Lower lobe of right lung (tissue), 2 donors: ENCODE results near the gene TBATA. TPM values are rescaled to one million over a fixed set of nuclear protein-coding genes. Genes with fewer than 3 reads are reported as not detected.
"Not testable (repeated sequence)": the region's sequence is repeated elsewhere in the genome, so short reads cannot be mapped to it uniquely, and the experiment has no call there.

Experiments used
- ATAC-seq, 2 donors: fragments of 200-7000 bp; cut with Tn5 transposase; one replicate each; pipeline ENCODE4 v1.9.1; 2020 to 2022; ENCODE audit warnings: mild to moderate bottlenecking in 2 of 2, moderate library complexity in 2 of 2
- DNase-seq: peaks from one replicate; pipeline ENCODE4 v3.0.0-alpha.2; 2020
- H3K27ac ChIP-seq: fragments of 200-600 bp; one replicate; pipeline ENCODE4 v1.8.0; 2022
- H3K27me3 ChIP-seq: fragments of 200-600 bp; one replicate; pipeline ENCODE4 v1.8.0; 2022; ENCODE audit warnings: low read depth
- H3K36me3 ChIP-seq: fragments of 200-600 bp; one replicate; pipeline ENCODE4 v1.8.0; 2022; ENCODE audit warnings: mild to moderate bottlenecking
- H3K4me1 ChIP-seq: fragments of 200-600 bp; one replicate; pipeline ENCODE4 v1.8.0; 2022
- H3K4me3 ChIP-seq: fragments of 200-600 bp; one replicate; pipeline ENCODE4 v1.8.0; 2022; ENCODE audit warnings: mild to moderate bottlenecking
- H3K9me3 ChIP-seq: fragments of 200-600 bp; one replicate; pipeline ENCODE4 v1.8.0; 2022
- intact Hi-C: fragments of 100-400 bp; cut with DNase I; formaldehyde crosslinking; loops from one replicate; pipeline ENCODE4 v1.11.0; 2022
- total RNA-seq: library from RNA; stranded (reverse); fragmentation: NEBNext Ultra II Directional; extraction: Animal tissue kit (Norgen Biotek cat#: 25700); gene quantifications from one replicate; pipeline ENCODE4 v1.2.1, GENCODE V29; 2021
- TF ChIP-seq, protein P1 (sequence below): fragments of 200-600 bp; IDR thresholded peaks from one replicate; pipeline ENCODE4 v1.8.0; 2022; ENCODE audit warnings: antibody characterized with exemption, mild to moderate bottlenecking
- donor health status: DM: no; HTN: yes; CAD: no; lungs with severe emphysema.

The TBATA gene
- total RNA-seq, 1 donor from 2014 or later, result not detected

DNA sequence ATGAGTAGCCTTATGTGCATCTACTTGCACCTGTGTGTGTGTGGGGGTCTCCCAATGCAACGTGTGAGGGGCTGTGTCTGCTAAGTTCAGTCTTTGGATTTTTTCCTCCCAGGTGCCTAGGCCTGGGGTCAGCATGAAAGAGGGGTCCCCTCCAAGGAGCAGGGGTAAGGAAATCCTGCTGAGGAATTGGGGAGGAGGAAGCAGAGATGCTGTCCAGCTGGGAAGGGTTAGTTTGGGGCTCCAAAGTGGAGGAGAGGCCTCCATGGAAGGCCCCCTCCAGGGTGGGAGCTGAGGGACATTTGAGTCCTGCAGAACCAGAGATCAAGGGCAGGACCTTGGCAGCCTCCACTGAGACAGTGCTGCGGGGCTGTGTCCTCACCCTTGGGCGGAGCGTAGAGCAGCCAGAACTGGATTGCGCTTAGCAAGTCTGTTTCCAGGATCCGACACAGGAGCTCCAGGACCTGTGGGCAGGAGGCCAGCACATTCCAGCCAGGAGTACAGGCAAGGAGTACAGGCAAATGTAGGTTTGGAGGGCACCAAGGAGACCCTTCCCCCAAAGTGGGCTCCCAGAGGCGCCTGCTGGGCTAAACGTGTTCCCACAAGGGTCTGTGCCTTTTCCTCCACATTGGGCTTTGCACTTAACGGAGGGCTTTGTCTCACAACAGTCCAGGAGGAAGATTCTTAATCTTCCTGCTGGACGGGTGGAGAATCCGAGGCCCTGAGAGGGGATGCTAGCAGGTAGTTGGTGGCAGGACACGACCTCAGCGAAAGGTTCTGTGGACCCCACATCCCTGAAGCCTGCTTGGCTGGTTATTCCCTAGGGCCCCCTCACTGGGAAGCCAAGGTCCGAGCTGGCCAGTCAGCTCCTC is 10.1 kb downstream of the TBATA start:
- Histone ChIP-seq H3K4me3 (no peak overlapping the region), H3K36me3 (no peaks in the 10 kb centered on the region), H3K27ac (no peak overlapping the region), H3K9me3 (no peaks in the 10 kb centered on the region), H3K4me1 (no peaks in the 10 kb centered on the region), H3K27me3 (no peaks in the 10 kb centered on the region)
- TF ChIP-seq, protein P1, sequence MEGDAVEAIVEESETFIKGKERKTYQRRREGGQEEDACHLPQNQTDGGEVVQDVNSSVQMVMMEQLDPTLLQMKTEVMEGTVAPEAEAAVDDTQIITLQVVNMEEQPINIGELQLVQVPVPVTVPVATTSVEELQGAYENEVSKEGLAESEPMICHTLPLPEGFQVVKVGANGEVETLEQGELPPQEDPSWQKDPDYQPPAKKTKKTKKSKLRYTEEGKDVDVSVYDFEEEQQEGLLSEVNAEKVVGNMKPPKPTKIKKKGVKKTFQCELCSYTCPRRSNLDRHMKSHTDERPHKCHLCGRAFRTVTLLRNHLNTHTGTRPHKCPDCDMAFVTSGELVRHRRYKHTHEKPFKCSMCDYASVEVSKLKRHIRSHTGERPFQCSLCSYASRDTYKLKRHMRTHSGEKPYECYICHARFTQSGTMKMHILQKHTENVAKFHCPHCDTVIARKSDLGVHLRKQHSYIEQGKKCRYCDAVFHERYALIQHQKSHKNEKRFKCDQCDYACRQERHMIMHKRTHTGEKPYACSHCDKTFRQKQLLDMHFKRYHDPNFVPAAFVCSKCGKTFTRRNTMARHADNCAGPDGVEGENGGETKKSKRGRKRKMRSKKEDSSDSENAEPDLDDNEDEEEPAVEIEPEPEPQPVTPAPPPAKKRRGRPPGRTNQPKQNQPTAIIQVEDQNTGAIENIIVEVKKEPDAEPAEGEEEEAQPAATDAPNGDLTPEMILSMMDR, result no peak
- DNase-seq (peak; percentile 49), ATAC-seq (peak in 1 of 2 donors; percentile 18)
- intact Hi-C loops, result no loop called here

DNA sequence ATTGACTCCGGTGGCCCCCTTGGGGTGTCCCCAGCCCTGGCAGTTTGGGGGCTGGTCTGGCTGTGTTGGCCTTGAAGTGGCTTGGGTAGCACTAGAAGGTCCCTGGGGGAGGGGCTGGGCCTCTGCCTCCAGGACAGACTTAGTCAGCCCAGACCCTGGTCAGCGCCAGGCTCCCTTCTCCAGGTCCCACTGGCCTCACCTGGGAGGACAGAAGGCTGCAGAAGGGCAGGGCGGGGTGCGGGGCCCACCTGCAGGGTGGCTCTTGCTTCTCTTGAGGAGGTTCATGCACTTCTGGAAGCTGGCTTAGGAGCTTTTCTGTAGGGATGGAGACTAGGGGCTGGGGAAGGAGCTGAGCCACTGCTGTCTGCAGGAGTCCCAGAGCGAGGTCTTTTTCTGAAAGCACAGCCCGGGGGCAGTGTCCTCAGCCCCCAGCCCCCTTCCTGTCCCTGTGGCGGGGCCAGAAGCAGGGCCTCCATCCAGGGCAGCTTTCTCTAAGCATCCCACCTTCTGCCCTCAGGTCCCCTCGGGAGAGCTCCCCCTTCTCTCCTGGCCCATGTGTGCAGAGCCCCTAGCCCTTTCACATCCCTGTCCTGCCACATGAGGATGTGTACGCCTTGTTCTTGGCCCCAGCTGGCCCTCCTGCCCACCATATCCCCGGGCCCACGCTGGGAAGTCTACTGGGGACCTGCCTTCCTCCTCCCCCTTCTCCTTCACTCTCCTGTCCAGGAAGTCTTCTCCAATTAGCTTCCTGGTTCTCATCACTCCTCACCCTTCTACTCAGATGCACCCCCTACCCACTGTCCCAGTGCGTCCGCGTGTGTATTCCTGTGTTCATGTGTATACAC is 11.0 kb downstream of the TBATA start:
- Histone ChIP-seq H3K4me3 (no peak overlapping the region), H3K9me3 (no peaks in the 10 kb centered on the region), H3K27me3 (no peaks in the 10 kb centered on the region), H3K4me1 (no peaks in the 10 kb centered on the region), H3K36me3 (no peaks in the 10 kb centered on the region), H3K27ac (no peak overlapping the region)
- ATAC-seq, result no peak
- TF ChIP-seq, protein P1, result no peak
- intact Hi-C loops, result no loop called here
- DNase-seq, result no peak

DNA sequence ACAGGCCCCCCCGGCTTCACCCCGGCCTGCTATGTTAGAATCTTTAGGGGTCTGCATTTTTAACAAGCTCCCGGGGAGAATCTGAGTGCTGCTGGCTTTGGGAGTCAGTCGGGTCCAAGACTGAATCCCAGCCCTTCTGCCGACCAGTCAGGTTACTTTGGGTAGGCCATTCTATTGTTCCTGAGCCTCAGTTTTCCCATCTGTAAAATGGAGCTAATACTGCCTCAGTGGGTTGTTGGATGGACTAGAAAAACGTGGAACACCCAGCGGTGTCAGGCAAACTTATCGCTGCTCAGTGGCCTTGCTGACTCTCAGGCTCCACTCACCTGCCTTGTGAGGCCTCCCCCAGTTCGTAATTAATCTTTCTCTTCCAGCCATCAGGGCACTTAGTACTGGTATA is 11.7 kb downstream of the TBATA start:
- no peaks in the 10 kb centered on the region for H3K9me3 ChIP-seq
- no peaks in the 10 kb centered on the region for H3K27me3 ChIP-seq
- H3K27ac ChIP-seq, result no peak overlapping the region
- no peak for ATAC-seq
- DNase-seq, result no peak
- H3K4me3 ChIP-seq, result no peak overlapping the region
- TF ChIP-seq, protein P1, result no peak
- no peaks in the 10 kb centered on the region for H3K4me1 ChIP-seq
- intact Hi-C loops, result no loop called here
- H3K36me3 ChIP-seq, result no peaks in the 10 kb centered on the region

DNA sequence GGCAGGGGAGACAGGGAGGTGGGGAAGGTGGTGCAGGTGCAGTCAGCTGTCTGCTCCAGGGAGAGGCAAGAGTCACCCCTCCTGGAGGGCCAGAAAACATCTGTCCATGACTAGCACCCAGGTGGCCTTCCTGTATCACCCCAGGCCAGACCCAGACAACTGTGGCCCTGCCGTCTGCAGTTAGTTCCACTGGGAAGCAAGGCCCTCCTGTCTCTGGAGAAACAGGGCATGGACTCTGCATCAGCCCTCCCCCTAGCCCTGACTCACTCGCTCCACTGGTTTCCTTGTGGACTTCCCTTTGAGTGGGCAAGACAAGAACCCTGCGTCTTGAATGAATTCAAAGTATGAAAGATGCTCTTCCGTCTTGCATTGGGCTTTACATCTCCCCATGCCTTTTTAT is 12.6 kb downstream of the TBATA start:
- Histone ChIP-seq H3K27me3 (no peaks in the 10 kb centered on the region), H3K9me3 (no peaks in the 10 kb centered on the region), H3K27ac (no peak overlapping the region), H3K4me1 (no peaks in the 10 kb centered on the region), H3K36me3 (no peaks in the 10 kb centered on the region), H3K4me3 (no peak overlapping the region)
- no peak for DNase-seq
- intact Hi-C loops, result no loop called here
- ATAC-seq, result no peak
- TF ChIP-seq, protein P1, result no peak

DNA sequence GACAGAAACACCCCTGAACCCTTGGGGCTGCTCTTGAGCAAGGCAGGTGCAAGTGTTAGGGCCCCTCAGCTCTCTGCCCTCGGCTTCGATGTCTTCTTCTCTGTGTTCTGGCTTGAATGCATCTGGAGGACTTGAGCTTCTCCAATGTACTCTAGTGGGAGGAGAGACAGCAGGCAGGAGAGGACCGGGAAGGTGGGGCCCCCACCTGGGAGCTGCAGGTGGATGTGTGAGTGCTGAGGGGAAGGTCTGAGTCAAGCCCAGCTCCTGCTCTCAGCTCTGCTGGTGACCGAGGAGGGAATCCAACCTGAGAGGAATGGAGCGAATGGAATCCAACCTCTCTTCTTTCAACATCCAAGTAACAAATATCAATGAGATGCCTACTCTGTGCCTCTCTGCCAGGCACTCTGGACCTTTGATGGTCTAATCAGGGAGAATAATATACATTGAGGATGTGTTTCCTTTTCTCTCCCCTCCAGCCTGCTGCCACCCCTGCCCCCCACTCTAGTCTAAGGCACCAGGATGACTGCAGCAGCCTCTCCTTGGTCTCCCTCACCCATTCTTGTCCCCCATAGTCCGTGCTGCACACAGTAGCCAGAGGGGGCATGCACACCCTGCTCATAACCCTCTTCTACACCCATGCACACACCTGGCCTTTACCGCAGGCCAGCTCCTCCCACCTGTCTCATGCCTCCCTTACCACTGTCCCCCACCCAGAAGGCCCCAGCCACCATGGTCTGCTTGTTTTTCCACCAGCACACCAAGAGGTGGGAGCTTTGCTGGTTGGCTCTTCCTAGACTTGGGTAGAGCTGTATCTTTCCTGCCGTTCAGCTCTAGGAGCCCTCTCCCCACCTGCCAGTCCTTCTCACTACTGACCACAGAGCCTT is 13.6 kb downstream of the TBATA start:
- H3K27ac ChIP-seq, result no peak overlapping the region
- intact Hi-C loops, result no loop called here
- TF ChIP-seq, protein P1, result no peak
- no peak for DNase-seq
- H3K27me3 ChIP-seq, result no peaks in the 10 kb centered on the region
- H3K36me3 ChIP-seq, result no peaks in the 10 kb centered on the region
- no peaks in the 10 kb centered on the region for H3K4me1 ChIP-seq
- no peak overlapping the region for H3K4me3 ChIP-seq
- H3K9me3 ChIP-seq, result no peaks in the 10 kb centered on the region
- no peak for ATAC-seq

DNA sequence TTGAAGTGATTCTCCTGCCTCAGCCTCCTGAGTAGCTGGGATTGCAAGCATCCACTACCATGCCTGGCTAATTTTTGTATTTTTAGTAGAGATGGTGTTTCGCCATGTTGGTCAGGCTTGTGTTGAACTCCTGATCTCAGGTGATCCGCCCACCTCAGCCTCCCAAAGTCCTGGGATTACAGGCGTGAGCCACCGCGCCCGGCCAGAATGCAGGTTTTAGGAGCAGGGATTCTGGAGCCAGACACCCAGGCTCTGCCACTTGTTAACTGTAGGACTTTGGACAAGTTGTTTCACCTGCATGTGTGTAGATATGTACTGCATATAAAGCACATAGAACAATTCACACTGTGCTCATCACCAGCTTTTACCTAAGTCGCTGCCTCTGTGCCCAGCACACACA is 14.7 kb downstream of the TBATA start:
- H3K9me3 ChIP-seq, H3K4me3 ChIP-seq, H3K36me3 ChIP-seq, H3K27me3 ChIP-seq, ATAC-seq, H3K27ac ChIP-seq, DNase-seq, intact Hi-C loops, H3K4me1 ChIP-seq: not testable (repeated sequence)
